Retina (tissue), 1 donor: ENCODE measurements around the gene CCL3.
"Not testable (repeated sequence)": the region's sequence is repeated elsewhere in the genome, so short reads cannot be mapped to it uniquely, and the experiment has no call there.

Source experiments
- DNase-seq: peaks from one replicate; pipeline ENCODE4 v3.0.0-alpha.2; 2016

CCL3 gene

DNA sequence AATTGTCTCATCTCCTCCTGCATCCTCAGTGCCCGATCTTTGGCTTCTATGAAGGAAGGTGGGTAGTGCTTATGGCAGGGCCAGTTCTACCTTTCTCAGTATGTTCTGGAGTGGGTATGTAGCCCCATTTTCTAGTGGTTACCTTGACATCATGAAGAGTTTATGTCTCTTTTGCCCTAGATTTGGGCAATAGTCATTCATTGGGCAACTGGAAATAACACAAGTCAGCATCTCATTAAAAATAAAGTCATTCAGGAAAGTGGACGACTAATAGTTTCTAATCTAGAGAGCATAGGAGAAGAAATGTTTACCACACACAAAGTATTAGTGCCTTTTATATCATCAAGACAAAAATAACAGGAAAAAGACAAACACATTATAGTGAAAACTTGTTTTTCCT, 6.3 kb downstream of the CCL3 start:
- DNase-seq = not testable (repeated sequence)

DNA sequence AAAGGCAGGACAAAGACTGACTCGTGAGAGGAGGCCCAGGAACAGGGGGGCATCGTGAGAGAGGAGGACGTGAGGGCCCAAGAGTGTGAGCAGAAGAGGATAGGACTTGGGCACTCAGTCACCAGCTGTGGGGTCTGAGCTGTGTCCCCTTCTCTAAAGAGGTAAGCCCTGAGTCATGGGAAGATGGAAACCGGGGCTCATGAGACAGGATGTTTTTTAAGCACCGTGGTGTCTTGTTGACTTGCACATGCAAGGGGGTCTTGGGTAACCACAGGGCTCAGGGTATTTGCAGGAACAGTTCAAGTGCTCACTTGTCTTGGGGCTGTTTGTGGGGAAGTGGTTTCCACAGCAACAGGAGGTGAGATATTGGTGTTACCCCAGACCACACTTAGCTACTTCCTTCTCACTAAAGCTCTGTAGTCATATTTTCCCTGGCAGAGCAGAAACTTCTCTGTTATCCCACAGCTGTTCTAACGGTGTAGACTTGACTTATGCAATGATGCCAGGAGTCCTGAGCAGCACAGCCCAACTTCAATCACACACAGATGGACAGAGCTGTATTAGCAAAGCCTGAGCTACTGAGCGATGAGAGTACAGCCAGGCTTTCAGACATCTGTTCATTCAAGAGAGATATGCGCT, 7.3 kb downstream of the CCL3 start:
- DNase-seq = not testable (repeated sequence)

DNA sequence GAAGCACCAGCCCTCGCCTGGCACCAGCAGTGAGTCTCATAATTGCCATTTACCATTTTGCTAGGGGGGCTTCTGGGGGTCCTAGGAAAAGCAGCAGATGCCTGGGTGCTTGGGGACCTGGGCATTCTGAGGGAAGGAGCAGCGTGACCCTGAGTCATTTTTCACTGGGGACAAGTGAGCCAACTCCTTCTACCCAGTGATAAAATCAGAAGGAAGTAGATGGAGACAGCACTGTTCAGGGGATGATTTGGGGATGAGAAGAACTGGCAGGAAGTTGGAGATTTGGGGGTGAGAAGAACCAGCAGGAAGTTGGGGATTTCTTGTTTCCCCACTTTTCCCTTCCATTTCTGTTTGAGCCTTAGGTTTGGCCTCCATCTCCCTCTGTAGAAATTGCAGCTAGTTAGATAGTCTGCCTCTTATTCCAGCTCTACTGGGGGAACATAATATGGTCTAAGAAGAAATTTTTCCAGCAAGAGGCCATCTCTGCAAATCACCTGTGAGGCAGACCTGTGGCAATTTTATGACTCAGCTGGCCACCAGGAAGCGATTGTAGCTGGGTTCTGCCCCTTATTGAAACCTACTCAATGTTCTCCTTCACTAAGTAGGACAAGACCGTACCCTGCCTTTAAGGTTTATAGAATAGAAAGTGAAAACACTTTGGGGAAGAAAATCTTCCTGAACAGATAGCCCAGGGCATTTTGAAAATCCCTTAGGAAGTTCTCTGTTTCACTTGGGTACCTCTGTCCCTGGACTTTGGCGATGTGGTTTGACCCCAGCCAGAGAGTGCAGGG, 8.1 kb downstream of the CCL3 start:
- not testable (repeated sequence) for DNase-seq

DNA sequence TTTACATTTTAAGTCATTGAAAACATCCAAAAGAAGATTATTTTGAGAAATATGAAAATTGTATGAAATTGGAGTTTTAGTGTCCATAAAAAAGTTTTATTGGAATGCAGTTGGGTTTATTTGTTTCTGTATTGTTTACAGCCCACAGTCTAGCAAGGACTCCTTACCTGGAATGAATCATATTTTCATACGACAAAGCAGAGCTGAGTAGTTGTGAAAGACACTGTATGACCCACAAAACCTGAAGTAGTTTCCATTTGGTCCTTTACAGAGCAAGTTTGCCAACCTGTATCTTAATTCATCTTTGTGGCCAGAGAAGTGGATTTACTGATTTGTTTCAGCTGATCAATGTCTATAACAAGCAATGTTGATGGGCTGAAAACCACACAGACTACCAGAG, 15.6 kb downstream of the CCL3 start:
- DNase-seq = no peak

DNA sequence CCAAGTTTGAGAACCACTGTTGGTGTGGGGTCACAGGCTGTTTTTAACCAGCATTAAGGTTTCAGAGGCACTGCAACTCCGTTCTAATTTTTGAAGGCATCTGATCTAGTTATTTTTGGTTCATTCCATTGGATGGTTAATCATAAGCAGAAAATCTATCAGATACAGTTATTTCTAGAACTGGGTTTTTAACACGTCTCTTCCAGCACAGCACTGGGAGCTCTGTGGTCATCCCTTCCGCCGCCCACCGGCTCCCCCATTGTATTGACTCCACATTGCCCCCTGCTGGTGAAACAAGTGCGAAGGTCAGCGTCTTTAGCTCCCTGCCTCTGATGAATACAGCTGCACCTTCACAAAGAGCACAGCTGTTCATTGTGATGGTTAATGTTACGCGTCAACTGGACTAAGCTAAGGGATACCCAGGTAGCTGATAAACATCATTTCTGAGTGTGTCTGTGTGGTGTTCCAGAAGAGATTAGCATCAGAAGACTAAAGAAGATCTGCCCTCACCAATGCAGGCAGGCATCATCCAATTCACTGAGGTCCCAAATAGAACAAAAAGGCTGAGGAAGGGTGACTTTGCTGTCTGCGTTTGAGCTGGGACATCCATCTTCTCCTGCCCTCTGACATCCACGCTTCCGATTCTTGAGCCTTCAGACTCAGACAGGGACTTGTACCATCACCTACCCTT, 17.4 kb downstream of the CCL3 start:
- peak; percentile 20 for DNase-seq

DNA sequence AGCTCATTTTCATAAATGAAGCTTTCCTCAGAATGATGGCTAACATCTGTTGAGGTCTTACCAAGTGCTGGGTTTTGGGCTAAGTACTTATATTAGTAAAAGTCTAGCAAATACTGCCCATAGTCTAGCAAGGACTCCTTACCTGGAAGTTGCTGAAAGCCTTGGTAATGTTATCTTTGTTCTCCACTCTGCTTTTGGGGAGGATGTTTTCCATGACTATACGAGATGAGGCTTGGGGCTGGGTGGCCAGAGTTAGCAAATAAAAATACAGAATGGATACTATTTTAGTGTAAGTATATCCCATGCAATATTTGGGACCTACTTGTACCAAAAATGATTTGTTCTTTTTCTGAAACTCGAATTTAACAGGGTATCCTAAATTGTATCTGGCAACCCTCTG, 18.2 kb downstream of the CCL3 start:
- no peak for DNase-seq

DNA sequence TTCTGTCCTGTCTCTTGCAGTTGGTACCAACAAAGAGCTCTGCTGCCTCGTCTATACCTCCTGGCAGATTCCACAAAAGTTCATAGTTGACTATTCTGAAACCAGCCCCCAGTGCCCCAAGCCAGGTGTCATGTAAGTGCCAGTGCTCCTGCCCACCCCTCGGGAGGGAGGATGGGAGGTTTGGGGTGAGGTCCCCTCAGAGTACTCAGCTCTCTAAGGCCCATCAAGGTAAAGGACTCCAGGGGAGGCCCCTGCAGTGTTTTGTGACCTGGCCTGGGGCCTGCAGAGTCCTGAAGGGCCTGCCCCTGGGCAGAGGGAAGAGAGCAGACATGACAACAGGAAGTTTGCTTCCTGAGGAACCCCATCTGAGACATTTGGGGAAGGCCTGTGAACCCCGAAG, 19.5 kb downstream of the CCL3 start:
- DNase-seq = no peak

DNA sequence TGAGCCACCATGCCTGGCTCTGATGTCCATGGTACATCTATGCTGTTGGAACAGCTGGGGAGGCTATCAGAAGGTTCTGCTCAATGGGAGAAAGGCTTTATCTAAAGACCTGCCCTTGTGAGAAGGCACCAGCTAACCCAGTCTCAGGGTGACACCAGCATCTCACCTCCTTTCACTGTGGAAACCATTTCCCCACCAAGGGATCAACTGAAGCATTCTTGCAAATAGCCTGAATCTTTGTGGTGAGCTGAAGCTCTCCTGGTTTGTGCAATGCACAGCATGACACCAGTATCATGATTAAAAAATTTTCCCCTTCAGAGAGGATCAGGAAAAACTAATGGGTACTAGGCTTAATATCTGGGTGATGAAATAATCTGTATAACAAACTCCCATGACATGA, 20.8 kb downstream of the CCL3 start:
- no peak for DNase-seq

DNA sequence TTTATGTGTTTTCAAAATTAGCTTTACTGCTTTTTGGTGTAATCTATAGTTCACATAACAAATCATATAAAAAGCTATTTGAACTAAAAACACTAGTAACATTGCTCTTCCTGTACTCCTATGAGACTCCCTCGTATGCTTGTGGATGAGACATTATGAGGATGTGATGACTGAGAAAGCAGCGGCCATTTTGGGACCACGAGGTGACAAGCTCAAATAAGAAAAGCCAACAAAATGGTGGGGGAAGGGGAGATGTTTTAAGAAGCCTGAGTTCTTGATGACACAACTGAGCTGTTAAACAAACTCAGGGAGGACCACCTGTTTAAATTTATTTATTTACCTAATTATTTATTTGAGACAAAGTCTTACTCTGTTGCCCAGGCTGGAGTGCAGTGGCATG, 21.4 kb downstream of the CCL3 start:
- no peak for DNase-seq

DNA sequence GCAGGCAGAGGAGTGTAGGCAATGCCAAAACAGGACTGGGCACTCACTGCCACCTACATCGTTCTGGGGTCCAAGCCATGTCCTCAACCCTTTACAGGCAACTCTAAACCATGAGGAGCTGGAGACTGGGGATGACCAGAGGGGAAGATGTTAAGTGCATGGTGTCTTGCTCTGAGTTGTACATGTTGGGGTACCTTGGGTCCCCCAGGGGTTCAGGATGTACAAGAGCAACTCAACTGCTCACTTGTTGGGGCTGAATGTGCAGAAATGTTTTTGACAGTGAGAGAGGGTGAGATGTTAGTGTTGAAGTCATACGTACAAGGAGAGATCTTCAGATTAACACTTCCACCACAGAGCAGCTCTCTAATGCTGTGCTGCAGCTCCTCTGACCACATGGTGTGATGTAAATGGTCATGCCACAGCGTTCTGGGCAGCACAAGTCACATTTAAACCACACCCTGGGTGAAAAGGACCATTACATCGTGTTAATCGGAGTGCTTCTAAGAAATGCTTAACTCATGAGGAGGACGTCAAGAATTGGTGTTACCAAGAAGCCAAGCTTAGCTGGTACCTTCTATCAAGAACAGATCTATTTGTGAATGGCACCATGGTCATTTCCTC, 23.5 kb downstream of the CCL3 start:
- DNase-seq = no peak

DNA sequence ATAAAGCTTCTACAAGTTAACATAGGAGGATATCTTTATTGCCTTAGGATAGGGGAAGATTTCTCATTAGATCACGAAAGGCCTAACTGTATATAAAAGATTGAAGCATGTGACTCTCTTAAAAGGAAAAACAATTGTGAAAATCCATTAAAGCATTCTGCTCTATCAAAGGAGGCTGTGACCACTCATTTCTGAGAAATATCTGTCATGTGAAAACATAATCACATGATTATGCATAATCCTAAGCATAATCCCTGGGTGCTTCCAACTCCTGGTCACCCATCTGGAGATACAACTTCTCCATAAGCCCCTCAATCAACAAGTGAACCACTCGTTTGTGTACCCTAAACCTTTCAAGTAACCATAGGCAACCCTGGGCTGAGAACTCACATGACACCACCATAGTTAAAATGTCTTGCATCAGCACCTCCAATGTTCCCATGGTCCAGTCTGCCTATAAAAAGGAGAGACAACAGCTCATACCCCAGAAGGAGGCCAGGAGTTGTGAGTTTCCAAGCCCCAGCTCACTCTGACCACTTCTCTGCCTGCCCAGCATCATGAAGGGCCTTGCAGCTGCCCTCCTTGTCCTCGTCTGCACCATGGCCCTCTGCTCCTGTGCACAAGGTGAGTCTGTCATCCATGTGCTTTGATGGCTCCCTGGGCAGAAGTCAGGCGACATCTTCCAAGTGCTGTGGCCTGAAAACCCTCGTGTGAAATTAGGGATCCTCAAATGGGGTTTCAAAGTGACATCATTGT, 26.0 kb downstream of the CCL3 start, which contains the start of gene CCL18:
TSS of gene CCL18 (plus strand) at position 487 of the 756 bp plus-strand sequence. CDS start at position 558, 71 bp downstream.
- DNase-seq = no peak

DNA sequence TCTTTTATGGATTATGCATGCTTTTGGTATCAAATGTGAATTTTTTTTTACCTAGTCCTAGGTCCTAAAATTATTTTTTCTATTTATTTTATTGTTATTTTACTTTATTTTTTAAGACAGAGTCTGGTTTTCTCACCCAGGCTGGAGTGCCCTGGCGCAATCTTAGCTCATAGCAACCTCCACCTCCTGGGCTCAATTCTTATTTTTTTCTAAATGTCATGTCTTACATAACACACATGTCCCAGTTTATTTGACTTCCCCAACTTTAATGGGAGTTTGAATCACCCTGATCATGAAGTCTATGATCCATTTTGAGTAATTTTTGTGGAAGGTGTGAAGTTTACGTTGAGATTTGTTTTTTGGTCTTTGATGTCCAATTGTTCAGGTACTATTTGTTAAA, 29.1 kb downstream of the CCL3 start:
- no peak for DNase-seq

DNA sequence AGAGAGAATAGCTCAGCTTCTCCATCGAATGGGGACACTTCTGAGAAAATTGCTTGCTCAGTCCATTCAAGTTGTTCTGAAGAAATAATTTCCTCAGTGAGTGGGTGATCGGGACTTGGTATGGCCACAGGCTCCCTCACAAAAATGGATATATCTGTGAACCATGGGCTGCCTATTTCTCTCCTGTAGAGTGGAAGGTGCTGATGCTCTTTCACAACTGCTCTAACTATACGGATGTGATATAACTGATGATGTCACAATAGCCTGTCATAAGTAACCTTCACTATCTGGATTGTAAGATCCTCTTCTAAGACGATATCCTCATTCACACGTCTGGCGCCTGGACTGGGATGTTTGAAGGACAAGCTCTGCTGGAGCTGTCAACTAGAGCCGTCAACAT, 30.5 kb downstream of the CCL3 start:
- no peak for DNase-seq

DNA sequence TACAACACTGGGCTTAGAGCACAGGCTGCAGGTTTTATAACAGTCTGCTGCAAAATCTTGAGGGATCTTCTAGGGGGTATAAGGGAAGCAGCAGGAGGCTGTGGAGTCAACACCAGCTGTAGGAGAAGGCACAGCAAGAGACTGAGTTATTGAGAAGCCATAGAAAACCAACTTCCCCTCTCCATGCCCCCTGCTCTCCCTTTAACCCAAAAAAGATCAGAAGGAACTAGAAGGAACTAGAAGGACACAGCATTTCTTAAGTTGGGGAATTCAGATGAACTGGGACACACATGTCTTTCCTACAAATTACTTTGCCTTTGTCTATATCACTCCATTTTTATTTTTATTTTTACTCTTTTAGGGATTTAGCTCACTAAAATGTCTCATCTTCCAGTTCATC, 32.0 kb downstream of the CCL3 start:
- DNase-seq = no peak

DNA sequence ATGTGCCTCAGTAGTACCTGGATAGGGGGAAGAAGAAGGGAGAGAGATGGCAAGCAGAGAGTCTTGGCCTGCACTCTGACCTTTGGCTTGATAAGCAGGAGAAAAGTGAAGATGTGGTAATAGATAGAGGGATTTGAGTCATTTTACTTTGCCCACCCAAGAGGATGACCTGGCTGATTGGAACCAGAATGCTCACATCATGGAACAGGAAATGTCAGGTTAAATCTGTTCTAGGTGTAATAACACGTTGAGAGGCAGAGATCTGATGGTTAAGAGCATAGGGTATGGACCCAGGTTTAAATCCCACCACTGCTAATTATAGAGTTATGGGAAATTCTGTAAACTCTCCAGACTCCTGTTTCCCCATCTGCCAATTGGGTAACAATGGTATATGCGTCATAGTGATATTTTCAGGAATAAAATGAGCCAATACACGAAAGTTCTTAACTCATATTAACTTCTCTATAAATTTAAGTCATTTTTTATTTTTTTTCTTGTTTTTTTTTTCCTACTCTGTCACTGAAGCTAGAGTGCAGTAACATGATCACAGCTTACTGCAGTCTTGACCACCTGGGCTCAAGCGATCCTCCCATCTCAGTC, 33.9 kb downstream of the CCL3 start:
- DNase-seq = no peak

DNA sequence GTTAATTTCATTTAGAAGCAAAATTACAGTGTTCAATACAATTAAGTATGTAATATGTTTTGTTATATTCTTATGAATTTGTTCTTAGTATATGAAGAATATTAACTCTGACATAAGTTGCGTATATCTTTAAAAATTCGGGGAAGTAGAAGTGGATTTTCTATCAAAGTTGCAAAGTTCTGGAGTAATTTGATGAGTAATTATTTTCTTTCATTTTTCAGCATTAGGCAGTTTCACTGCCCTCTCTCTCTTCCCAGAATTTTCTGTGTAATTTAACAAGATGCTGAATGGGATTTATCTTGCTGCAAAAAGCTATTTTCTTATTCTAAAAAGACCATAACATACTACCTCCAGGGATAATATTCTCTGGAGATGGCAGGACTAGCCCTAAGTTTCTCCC, 34.8 kb downstream of the CCL3 start:
- no peak for DNase-seq

DNA sequence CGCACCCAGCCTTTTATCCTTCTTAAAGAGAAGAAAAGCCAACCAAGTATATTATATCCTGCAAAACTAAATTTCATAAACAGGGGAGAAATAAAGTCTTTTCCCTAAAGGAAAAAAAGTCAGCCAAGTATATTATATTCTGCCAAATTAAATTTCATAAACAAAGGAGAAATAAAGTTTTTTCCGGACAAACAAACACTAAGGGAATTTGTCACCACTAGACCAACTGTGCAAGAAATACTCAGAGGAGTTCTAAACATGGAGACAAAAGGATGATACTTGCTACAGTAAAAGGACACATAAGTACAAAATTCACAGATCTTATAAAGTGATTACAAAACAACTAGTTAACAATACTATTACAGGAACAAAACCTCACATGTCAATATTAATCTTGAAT, 40.3 kb downstream of the CCL3 start:
- DNase-seq = no peak

DNA sequence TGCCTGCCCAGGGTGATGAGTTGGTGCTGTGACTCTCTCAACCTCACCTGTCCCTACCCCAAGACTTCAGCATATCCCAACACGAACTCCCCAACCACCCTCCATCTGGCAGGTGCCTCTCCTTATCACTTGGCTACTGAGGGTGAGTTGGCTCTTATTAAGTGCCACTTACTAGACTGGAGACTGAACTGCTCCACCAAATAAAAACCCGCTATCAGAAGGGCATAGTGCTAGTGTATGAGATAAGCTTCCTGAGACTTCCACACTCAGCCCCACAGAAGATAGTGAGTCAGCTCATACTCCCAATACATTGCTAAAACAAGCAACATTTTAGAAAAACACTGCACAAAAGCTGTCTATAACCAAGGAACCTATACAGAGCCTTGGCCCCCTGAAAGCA, 41.9 kb downstream of the CCL3 start:
- no peak for DNase-seq
